GM18909 (cell line): ENCODE measurements around the gene PLA1A.
A peak's percentile ranks its signal among the peaks of the same experiment; 100 is the strongest.
"Not testable (repeated sequence)": the region's sequence is repeated elsewhere in the genome, so short reads cannot be mapped to it uniquely, and the experiment has no call there.

Experiments
- ATAC-seq: cut with Tn5 transposase; IDR thresholded peaks from one replicate; pipeline ENCODE4 v1.9.1; 2021; ENCODE audit warnings: mild to moderate bottlenecking; ENCODE audit not compliant: unreplicated experiment, poor library complexity

Gene PLA1A

DNA sequence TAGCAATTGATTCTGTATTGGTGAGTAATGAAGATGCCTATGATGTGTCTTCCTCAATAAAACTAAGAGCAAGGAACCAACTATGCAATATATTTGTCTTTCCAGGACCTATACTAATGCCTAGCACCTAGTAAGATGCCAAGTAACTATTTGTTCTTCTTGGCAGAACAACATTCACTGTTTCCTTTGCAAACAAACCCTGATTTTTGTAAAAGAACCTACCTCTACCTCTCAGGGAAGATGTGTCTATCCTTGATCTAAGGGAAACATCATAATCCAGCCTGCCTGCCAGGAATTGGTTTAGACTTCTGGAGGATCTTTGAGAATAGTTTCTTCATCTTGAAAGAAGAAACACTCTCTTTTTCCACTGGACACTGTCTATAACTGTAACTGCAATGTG is 22.2 kb upstream of the PLA1A start:
- ATAC-seq = no peak

DNA sequence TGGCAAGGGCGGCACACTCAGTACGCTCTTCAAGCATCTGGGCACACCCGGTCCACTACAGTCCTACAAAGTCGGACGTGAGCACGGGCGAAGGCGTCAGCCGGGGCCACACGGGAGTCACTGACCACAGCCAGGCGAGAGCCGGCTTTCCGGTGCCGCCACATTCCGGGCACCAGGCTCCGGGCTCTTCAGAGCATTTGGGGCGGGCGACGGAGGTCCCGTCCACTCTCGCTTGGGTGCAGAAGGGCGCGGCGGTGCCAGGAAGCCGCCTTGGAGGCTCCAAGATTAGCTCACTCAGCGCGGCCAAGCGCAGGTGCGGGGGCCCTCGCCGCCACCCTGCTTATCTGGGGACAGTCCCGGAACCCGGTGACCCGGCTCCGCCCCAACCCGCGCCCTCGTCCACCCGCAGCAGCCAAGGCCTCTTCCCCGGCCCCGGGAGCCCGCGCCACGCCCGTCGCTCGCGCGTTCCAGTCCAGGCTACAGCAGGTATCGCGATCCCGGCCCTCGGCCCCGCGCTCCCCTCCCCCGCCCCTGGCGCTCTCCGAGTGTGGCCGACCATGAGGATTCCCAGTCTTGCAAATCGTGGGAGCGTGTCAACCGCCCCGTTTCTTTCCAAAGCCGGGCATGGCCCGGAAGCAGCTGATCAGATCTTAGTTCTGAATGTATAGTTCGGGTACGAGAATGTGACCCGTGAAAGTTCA is 18.2 kb upstream of the PLA1A start, which contains the start of gene ADPRH:
Gene ADPRH (plus strand): TSS at position 127 of the 701 bp plus-strand sequence. CDS start 2,678 bp downstream, outside the sequence.
- peak; percentile 73 for ATAC-seq

- ATAC-seq = peak; percentile 78
Measured at GRCh38 chr3:119580067-119580760, 17.5 kb upstream of the PLA1A start.

GRCh38 chr3:119582178-119582577 is 15.5 kb upstream of the PLA1A start:
- ATAC-seq = peak; percentile 41

DNA sequence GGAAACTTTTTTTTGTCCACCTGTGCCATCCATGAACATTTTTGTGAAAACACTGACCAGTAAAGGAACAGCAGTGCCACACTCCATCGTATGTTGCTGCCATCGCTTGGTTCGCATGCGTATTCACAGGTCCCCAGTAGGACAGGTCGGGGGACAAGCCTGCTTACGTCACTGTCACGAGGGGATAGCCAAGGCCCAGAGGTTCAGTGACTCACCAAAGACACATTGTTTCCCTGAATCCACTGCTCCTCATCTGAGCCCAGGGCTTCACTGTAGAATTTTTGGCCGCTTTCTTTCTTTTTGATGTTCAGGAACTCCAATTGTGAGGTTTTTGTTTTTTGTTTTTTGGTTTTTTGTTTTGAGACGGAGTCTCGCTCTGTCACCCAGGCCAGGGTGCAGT is 12.5 kb upstream of the PLA1A start:
- no peak for ATAC-seq

- ATAC-seq = no peak
Measured at GRCh38 chr3:119585856-119586570, 11.7 kb upstream of the PLA1A start.

GRCh38 chr3:119586733-119587172 is 10.9 kb upstream of the PLA1A start:
- ATAC-seq = no peak

DNA sequence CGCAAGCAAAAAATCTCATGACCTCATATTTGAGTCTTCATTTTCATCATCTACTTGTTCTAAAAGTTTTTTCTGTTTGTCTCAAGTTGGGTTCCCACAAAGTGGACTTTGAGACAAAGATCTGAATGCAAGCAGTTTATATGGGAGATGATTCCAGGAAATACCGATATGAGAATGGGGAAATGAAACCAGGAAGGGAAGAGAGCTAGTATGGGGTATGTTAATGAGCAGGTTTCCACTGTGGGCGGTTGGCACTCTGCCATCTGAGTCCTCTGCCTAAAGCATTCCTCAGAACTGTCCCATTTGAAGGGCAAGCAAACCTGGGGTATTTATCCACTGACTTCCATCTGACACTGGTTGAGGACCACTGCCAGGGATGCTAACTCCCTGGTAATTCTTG is 9.6 kb upstream of the PLA1A start:
- ATAC-seq = no peak

DNA sequence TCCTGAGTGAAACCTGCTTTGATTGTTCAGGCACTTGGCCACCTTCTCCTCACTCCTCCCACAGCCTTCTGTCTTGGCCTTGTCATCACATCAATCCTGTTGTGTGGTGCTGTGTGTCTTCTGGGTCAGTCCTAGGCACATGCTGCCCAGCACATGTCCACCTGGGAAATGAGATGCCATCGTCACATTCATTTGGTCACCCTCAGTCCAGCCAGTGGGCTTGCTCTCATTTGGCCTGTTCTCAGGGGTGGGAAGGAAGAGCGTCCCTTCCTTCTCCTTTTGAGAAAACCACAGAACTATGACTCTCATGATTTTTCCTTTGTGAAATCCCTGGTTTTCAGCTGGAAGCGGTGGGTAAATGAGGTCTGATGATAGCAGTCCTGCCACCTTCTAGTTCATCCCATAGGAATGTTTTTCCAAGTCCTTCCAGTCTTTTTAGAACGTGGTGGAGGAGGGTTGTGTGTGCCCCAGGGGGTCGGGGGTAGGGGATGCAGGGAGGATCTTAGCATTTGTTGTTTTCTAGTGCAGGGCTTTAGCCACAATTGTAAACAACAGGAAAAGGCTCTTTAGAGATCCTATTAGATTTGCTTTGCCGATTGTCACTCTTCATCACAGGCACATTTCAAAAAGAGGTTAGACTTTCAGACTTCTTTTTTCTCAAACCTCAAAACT is 8.4 kb upstream of the PLA1A start:
- no peak for ATAC-seq

DNA sequence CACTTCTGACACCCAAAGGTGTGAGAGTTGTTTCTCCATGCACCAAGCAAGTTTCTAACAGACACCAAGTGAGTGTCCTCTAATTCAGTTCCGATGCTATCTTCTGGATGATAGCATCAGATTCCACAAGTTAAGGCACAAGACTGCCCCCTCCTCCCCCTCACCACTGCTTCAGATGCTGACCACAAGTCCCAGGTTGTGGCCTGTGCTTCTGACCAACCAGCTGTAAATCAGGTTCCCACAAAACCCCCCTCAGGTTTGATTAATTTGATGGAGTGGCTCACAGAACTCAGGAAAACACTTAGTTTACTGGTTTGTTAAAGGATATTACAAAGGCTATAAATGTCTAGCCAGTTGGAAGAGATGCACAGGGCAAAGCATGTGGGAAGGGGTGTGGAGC is 7.0 kb upstream of the PLA1A start:
- no peak for ATAC-seq

DNA sequence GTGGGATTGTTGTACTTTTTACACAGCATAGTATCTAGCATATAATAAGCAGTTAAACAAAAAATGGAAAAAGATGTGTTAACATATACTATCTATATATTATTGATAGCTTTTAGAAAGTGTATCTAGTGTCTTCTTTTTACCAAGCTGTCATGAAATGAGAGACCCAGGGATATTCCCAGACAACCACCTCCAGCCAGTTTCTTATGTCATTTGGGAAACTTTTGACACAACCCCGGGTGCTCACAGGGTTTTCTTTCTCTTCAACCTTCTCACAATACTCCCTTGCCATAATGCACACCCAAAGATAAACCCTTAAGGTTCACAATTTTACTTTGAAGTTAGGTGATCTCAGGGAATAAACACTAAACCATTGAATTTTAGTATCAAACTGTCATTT is 4.8 kb upstream of the PLA1A start:
- no peak for ATAC-seq

DNA sequence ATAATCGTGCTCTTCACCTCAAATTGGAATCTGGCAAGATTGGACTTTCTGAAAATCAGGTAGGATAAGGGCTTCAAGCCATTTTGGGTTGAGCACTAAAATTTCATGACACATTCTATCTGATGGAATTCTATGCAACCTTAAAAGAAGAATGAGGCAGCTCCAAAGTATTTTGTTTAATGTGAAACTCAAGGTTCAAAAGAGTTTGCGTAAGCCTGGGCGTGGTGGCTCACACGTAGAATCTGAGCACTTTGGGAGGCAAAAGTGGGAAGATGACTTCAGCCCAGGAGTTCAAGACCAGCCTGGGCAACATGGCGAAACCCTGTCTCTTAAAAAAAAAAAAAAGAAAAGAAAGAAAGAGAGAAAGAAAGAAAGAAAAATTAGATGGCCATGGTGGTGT is 3.6 kb upstream of the PLA1A start:
- ATAC-seq = no peak

DNA sequence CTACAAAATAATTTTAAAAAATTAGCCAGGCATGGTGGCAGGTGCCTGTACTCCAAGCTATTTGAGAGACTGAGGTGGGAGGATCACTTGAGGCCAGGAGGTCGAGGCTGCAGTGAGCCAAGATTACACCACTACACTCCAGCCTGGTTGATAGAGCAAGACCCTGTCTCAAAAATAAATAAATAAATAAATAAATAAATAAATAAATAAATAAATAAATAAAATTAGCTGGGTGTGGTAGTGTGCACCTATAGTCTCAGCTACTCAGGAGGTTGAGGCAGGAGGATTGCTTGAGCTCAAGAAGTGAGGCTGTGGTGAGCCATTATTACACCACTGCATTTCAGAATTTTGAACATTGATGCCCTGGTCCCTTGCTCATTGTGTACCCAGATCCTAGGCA is 2.8 kb upstream of the PLA1A start:
- ATAC-seq = not testable (repeated sequence)

DNA sequence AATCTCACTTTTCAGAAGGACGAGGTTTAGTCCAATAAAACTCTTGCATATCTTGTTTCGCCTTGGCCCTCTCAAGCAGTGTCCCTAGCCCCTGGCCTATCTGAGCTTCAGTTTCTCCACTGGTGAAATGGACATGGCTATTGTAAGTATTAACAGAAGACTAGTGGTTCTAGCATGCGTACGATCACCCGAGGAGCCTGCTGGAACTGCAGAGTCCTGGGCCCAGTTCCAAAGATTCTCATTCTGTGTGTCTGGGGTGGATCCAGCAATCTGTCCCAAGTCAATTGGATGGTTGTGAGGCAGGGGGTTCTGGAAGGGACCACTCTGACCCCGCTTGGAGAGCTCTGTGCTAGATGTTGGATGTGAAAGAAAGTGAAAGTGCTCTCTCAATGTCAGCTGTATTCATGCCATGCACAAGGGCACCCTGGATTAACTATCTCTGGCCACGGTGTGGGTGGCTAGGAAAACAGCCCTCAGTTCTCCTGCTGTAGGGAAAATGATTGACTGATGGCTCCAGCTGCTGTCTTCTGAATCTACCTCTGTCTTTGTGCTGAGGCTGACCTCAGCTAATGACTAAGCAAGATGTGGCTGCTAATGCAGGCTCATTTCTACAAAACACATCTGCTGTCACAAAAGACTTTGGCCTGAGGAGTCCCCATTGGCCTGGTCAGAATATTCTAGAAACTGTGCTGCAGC is 1.9 kb upstream of the PLA1A start:
- no peak for ATAC-seq

DNA sequence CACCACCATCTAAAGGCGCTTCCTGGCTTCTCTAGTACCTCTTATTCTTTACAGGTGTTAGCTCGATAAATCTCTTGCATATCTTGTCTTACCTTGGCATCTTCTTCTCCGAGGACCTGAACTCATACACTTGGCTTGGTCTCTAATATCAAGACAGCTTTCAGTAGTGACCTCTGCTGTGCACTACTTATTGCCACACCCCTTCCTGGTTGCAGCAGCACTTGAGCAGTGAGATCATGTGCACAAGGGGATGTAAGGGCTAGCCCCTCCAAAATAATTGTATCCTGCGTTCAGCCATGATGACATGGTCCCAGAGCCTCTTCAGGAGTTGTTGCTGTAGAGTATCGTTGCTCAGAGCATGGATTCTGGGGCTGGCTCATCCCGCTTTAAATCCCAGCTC is 1.3 kb upstream of the PLA1A start:
- ATAC-seq = no peak

DNA sequence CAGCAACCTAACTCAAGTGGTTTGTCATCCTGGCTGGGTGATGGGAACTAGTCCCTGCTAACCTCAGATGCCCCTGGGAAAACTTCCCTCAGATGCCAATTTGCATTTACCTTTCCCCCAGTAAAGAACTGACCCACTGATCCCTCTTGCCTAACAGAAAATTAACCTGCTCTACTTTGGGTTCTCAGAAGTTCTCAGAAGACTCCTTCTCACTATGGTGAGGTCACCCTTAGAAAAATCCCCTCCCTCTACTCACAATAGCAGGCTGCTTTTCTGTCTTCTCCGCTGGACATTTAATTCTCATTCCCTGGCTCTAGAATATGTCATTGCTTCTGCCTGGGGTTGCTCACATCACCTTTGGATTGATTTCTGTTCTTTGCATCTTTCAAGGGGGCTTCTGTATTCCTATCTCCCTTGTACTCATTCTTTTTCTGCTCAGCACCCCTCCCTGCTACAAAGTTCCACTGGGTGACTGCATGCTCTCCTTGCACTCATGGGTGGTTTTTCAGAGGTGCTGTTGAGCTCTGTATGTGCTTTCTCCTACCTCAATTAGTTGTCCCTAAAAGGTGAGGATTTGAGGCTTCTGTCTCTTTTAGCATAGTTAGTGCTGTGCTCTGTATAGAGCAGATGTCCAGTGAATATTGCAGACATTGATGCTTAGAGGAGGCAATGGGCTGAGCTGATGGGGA is 869 bp downstream of the PLA1A start:
- peak; percentile 56 for ATAC-seq

GRCh38 chr3:119599558-119600174 is 2.0 kb downstream of the PLA1A start:
- ATAC-seq = no peak

- peak; percentile 75 for ATAC-seq
Measured at GRCh38 chr3:119600732-119601131, 3.0 kb downstream of the PLA1A start.

GRCh38 chr3:119601154-119601553 is 3.5 kb downstream of the PLA1A start:
- peak; percentile 22 for ATAC-seq
